Hepatocyte (in vitro differentiated cells): ENCODE measurements around the gene GOLGA2. TPM values are rescaled to one million over a fixed set of nuclear protein-coding genes. Genes with fewer than 3 reads are reported as not detected.

Experiments
- DNase-seq: peaks from one replicate; pipeline ENCODE4 v3.0.0-alpha.2; 2016; ENCODE audit warnings: low spot score
- H2AFZ ChIP-seq: fragments of 200-600 bp; sonication (generic); 2 replicates; pipeline ENCODE4 v1.6.0; 2016; ENCODE audit warnings: antibody characterized with exemption, mild to moderate bottlenecking
- H3K27ac ChIP-seq: fragments of 200-600 bp; sonication (generic); 2 replicates; pipeline ENCODE4 v1.5.1; 2016; ENCODE audit warnings: mild to moderate bottlenecking
- H3K27me3 ChIP-seq: fragments of 200-600 bp; sonication (generic); 2 replicates; pipeline ENCODE4 v1.6.1; 2016
- H3K36me3 ChIP-seq: fragments of 200-600 bp; sonication (generic); replicated peaks from 2 replicates; pipeline ENCODE4 v1.5.1; 2016; ENCODE audit warnings: low read depth; ENCODE audit not compliant: insufficient read depth
- H3K4me1 ChIP-seq: fragments of 200-600 bp; sonication (generic); 2 replicates; pipeline ENCODE4 v1.5.1; 2016; ENCODE audit warnings: mild to moderate bottlenecking, moderate library complexity; ENCODE audit not compliant: insufficient read depth
- H3K4me2 ChIP-seq: fragments of 200-600 bp; sonication (generic); 2 replicates; pipeline ENCODE4 v1.6.0; 2016
- H3K4me3 ChIP-seq: fragments of 200-600 bp; sonication (generic); 2 replicates; pipeline ENCODE4 v1.5.1; 2016; ENCODE audit warnings: mild to moderate bottlenecking
- H3K79me2 ChIP-seq: fragments of 200-600 bp; sonication (generic); 2 replicates; pipeline ENCODE4 v1.6.0; 2017; ENCODE audit warnings: mild to moderate bottlenecking
- H3K9me2 ChIP-seq: fragments of 200-600 bp; sonication (generic); replicated peaks from 2 replicates; pipeline ENCODE4 v1.6.0; 2017; ENCODE audit warnings: mild to moderate bottlenecking; ENCODE audit not compliant: insufficient read depth
- H3K9me3 ChIP-seq: fragments of 200-600 bp; sonication (generic); 2 replicates; pipeline ENCODE4 v1.5.1; 2016; ENCODE audit warnings: low read depth, mild to moderate bottlenecking
- H4K20me1 ChIP-seq: fragments of 200-600 bp; sonication (generic); 2 replicates; pipeline ENCODE4 v1.6.0; 2016; ENCODE audit warnings: mild to moderate bottlenecking; ENCODE audit not compliant: insufficient read depth, poor library complexity, severe bottlenecking
- EZH2 ChIP-seq: fragments of 200-600 bp; sonication (generic); IDR thresholded peaks from 2 replicates; pipeline ENCODE4 v1.6.1; 2016; ENCODE audit warnings: antibody characterized with exemption, mild to moderate bottlenecking, borderline replicate concordance
- EZH2phosphoT487 ChIP-seq: fragments of 200-600 bp; sonication (generic); IDR thresholded peaks from one replicate; pipeline ENCODE4 v1.6.1; 2018; ENCODE audit warnings: antibody characterized with exemption, mild to moderate bottlenecking, low read depth, moderate library complexity; ENCODE audit not compliant: unreplicated experiment, severe bottlenecking
- WGBS: methylation state at CpG from one replicate; pipeline ENCODE4 v1.1.6; 2016; ENCODE audit warnings: low lambda C conversion rate; ENCODE audit errors: missing lambda C conversion rate; 5-methylcytosine and 5-hydroxymethylcytosine counted together
- polyA plus RNA-seq: library from polyadenylated mRNA; unstranded; fragments of >200 nt; fragmentation: Nextera tagmentation; extraction: Ambion mirVana; gene quantifications from 2 replicates; pipeline ENCODE4 v1.2.1, GENCODE V29; 2016
- total RNA-seq: library from RNA; depleted of rRNA; stranded (reverse); fragments of >200 nt; gene quantifications from 2 replicates; pipeline ENCODE4 v1.2.3, GENCODE V29; 2014
- TF ChIP-seq, protein P1 (sequence below): fragments of 200-600 bp; sonication (generic); IDR thresholded peaks from 2 replicates; pipeline ENCODE4 v1.5.1; 2016; ENCODE audit warnings: antibody characterized with exemption, mild to moderate bottlenecking; ENCODE audit not compliant: poor library complexity

The GOLGA2 gene
- total and polyA plus RNA-seq, 2 experiments from 2014 or later = 37.6 to 79.9 TPM

DNA sequence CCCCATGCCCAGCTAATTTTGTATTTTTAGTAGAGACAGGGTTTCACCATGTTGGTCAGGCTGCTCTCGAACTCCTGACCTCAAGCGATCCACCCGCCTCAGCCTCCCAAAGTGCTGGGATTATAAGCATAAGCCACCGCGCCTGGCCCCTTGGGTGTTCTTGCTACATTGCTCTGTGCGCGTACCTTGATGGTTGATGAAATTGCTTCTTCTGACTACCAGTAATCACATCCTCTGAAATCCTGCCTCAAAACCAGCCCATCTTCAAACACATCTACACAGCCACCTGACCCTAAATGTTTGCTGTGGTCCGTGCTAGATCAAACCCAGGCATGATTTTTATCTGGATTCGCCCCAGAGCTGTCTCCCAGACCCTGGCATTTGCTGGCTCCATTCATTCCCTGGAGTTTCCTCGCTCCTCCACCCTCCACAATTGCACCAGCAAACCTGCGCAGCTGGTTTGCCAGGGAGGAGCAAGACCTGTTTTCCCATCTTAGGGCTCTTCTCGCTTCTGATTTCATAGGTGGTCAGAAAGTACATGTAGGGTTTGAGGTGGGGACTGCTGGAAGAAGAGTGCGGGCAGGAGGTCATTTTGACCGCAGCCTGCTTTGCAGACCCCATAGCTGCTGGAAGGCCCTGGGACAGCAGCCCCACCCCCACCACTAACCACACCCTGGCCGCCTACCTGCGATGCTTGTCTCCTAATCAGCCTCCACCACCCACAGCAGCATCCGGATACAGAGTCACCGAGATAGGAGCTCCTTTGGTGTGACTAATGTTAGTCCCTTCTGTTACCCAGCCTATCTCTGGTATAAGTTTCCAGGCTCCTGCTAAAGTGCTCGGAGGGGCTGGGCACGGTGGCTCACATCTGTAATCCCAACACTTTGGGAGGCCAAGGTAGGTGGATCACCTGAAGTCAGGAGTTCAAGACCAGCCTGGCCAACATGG, 23.0 kb upstream of the GOLGA2 start:
- 71% methylated on average over 20 of the region's 20 CpGs for WGBS
- Histone ChIP-seq H3K9me3 (no peaks in the 10 kb centered on the region), H2AFZ (no peak overlapping the region), H3K27me3 (no peaks in the 10 kb centered on the region), H3K4me1 (peaks cover 14% of the 10 kb centered on the region), H3K4me3 (no peak overlapping the region), H3K36me3 (no peaks in the 10 kb centered on the region), H3K27ac (no peak overlapping the region), H3K4me2 (no peak overlapping the region), H3K9me2 (no peaks in the 10 kb centered on the region), H4K20me1 (no peaks in the 10 kb centered on the region), H3K79me2 (no peaks in the 10 kb centered on the region)
- TF ChIP-seq EZH2phosphoT487 = no peak
- no peak for DNase-seq

DNA sequence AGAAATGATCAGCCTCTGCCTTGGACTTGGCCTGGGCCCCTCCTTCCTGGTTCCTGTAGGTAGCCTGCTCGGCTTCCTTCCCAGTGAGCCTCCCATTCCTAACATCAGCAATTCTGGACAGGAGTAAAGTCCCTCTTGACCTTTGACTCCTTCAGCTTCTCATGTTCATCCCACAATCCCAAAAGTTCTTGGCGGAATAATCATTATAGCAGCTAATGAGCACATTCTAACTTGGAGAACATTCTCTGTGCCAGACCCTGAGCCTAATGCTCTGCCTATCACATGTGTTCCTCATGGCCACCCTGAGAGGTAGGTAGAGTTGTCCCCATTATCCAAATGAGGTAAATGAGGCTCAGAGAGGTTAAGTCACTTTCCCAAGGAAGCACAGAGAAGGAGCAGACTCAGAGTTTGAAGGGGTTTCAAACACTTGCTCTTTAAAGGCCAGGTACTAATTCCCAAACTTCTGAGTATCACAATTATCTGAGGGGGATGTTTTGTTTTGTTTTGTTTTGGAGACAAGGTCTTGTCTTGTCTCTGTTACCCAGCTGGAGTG, 21.5 kb upstream of the GOLGA2 start:
- no peaks in the 10 kb centered on the region for H3K9me2 ChIP-seq
- H3K9me3 ChIP-seq = no peaks in the 10 kb centered on the region
- peaks cover 14% of the 10 kb centered on the region for H3K4me1 ChIP-seq
- 72% methylated on average over 2 of the region's 2 CpGs for WGBS
- H3K79me2 ChIP-seq = no peaks in the 10 kb centered on the region
- no peak for DNase-seq
- no peak overlapping the region for H2AFZ ChIP-seq
- peak overlapping the region; percentile 62 for H3K27ac ChIP-seq
- no peaks in the 10 kb centered on the region for H4K20me1 ChIP-seq
- H3K27me3 ChIP-seq = no peaks in the 10 kb centered on the region
- TF ChIP-seq, protein P1, sequence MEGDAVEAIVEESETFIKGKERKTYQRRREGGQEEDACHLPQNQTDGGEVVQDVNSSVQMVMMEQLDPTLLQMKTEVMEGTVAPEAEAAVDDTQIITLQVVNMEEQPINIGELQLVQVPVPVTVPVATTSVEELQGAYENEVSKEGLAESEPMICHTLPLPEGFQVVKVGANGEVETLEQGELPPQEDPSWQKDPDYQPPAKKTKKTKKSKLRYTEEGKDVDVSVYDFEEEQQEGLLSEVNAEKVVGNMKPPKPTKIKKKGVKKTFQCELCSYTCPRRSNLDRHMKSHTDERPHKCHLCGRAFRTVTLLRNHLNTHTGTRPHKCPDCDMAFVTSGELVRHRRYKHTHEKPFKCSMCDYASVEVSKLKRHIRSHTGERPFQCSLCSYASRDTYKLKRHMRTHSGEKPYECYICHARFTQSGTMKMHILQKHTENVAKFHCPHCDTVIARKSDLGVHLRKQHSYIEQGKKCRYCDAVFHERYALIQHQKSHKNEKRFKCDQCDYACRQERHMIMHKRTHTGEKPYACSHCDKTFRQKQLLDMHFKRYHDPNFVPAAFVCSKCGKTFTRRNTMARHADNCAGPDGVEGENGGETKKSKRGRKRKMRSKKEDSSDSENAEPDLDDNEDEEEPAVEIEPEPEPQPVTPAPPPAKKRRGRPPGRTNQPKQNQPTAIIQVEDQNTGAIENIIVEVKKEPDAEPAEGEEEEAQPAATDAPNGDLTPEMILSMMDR = no peak
- TF ChIP-seq EZH2 = no peak
- no peak for TF ChIP-seq EZH2phosphoT487
- H3K36me3 ChIP-seq = no peaks in the 10 kb centered on the region
- H3K4me3 ChIP-seq = no peak overlapping the region
- no peak overlapping the region for H3K4me2 ChIP-seq

DNA sequence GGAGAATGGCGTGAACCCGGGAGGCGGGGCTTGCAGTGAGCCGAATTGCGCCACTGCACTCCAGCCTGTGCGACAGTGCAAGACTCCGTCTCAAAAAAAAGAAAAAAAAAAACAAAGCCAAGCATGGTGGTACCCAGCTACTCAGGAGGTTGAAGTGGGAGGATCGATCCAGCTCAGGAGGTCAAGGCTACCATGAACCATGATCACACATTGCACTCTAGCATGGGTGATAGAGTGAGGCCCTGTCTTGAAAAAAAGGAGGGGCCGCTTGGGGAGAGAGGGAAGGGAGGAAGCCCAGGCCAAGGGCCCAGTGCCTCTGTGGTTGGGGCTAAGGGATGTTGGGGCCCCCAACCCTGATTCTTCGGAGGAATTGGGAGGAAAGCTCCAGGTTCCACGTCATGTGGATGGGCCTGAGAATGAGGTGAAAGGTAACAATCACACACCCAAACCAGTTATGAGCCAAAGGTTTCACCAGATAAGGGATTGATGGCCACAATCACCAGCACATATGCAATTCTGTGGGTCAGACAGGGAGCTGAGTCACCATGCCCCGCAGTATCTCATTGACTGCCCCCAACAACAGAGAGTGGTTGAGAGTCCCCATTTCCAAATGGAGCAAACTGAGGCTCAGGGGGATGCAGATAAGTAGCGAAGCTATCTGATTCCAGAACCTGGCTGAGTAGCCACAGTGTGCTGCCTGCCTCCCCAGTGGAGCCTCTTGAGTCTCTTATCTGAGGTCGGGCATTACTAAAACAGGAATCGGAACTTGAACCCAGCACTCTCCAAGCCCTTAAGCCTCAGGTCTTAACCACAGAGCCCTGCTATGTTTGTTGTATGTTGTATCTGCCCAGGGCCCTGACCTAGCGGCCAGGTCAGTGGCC, 20.8 kb upstream of the GOLGA2 start:
- WGBS = 84% methylated on average over 16 of the region's 16 CpGs
- H3K27ac ChIP-seq = peak overlapping the region; percentile 71
- no peaks in the 10 kb centered on the region for H3K9me2 ChIP-seq
- H3K36me3 ChIP-seq = no peaks in the 10 kb centered on the region
- H3K4me1 ChIP-seq = peaks cover 14% of the 10 kb centered on the region
- H4K20me1 ChIP-seq = no peaks in the 10 kb centered on the region
- H3K79me2 ChIP-seq = no peaks in the 10 kb centered on the region
- H3K27me3 ChIP-seq = no peaks in the 10 kb centered on the region
- H3K4me3 ChIP-seq = no peak overlapping the region
- TF ChIP-seq EZH2phosphoT487 (no peak), EZH2 (no peak)
- TF ChIP-seq, protein P1 = no peak
- H3K9me3 ChIP-seq = no peaks in the 10 kb centered on the region
- DNase-seq = peak; percentile 39
- no peak overlapping the region for H2AFZ ChIP-seq
- peak overlapping the region; percentile 13 for H3K4me2 ChIP-seq
